Adrenal gland (tissue), 12 donors: Measurements from ENCODE around the gene MDFIC2. TPM values are rescaled to one million over a fixed set of nuclear protein-coding genes. Genes with fewer than 3 reads are reported as not detected.

ENCODE experiments used
- DNase-seq, 7 donors: peaks; one replicate each; pipeline ENCODE4 v3.0.0-alpha.2; 2019 to 2020
- H3K27ac ChIP-seq, 5 donors: fragments of 200-600 bp; sonication (generic) in 4 of 5; 1 replicate in 3 of 5; 2 replicates in 2 of 5; pipeline versions ENCODE4 v1.5.1 to v1.8.0; 2016 to 2020; ENCODE audit warnings: mild to moderate bottlenecking in 1 of 5
- H3K27me3 ChIP-seq: fragments of 200-600 bp; 2 replicates; pipeline ENCODE4 v1.8.0; 2021
- H3K36me3 ChIP-seq, 2 donors: fragments of 200-600 bp; replicated peaks in 1 of 2; 1 replicate in 1 of 2; 2 replicates in 1 of 2; pipeline versions ENCODE4 v1.5.1 to v1.8.0; 2018 to 2022
- H3K4me1 ChIP-seq, 2 donors: fragments of 200-600 bp; replicated peaks in 1 of 2; 1 replicate in 1 of 2; 2 replicates in 1 of 2; pipeline versions ENCODE4 v1.5.1 to v1.8.0; 2018 to 2021
- H3K4me3 ChIP-seq, 4 donors: fragments of 200-600 bp; sonication (generic) in 3 of 4; one replicate each; pipeline ENCODE4 v1.5.1; 2016 to 2018
- H3K9me3 ChIP-seq, 3 donors: fragments of 200-600 bp; sonication (generic) in 1 of 3; replicated peaks in 1 of 3; 1 replicate in 2 of 3; 2 replicates in 1 of 3; pipeline versions ENCODE4 v1.5.1 to v1.8.0; 2016 to 2021
- CTCF ChIP-seq, 6 experiments: fragments of 450-650 bp in 4 of 6; fragments of 200-600 bp in 2 of 6; sonication (generic) in 1 of 6; IDR thresholded peaks; 1 replicate in 5 of 6; 2 replicates in 1 of 6; pipeline versions ENCODE4 v1.5.1 to v1.8.0; 2016 to 2021; ENCODE audit warnings: antibody characterized with exemption in 6 of 6, mild to moderate bottlenecking in 2 of 6, moderate library complexity in 1 of 6
- POLR2A ChIP-seq, 2 donors: fragments of 450-650 bp; IDR thresholded peaks; one replicate each; pipeline ENCODE4 v1.6.1; 2017; ENCODE audit warnings: antibody characterized with exemption in 2 of 2, mild to moderate bottlenecking in 2 of 2, moderate library complexity in 1 of 2
- whole genome bisulfite sequencing, 4 donors: extraction: QIAGEN DNeasy Blood & Tissue Kit in 2 of 4; methylation state at CpG; one replicate each; pipeline versions ENCODE4 v1.1.5 to v1.1.7; 2013 to 2017; 5-methylcytosine and 5-hydroxymethylcytosine counted together
- intact Hi-C, 2 donors: fragments of 100-400 bp; cut with DNase I; formaldehyde crosslinking; loops; one replicate each; pipeline versions ENCODE4 v1.14.1 to v1.15.0; 2022 to 2023
- polyA plus RNA-seq, 3 donors: library from polyadenylated mRNA; stranded (reverse); fragments of 200-250 nt in 2 of 3; fragments of 350-450 nt in 1 of 3; fragmentation: Illumina TruSeq in 1 of 3; extraction: RNeasy Lipid Tissue Mini Kit (QIAGEN cat#74804) in 1 of 3; gene quantifications; one replicate each; pipeline ENCODE4 v1.2.3, GENCODE V29; 2013 to 2014
- total RNA-seq, 9 donors: library from RNA; depleted of rRNA in 4 of 9; stranded (reverse); fragments of >200 nt in 4 of 9; fragments of 120-200 nt in 1 of 9; fragmentation: NEBNext Ultra II Directional in 1 of 9; extraction: Animal tissue kit (Norgen Biotek cat#: 25700) in 1 of 9; gene quantifications; one replicate each; pipeline versions ENCODE4 v1.1.0 to v1.2.4, GENCODE V29; 2013 to 2023
- donor health status: healthy with polysubstance abuse.
- donor health status: Bipolar disorder and iron deficiency.
- donor health status: DM: yes; HTN: yes; CAD: no.
- donor health status: DM: no; HTN: no; CAD: no.
- donor health status: DM: no; HTN: no; CAD: no.
- donor health status: DM: yes; HTN: yes; CAD: no.

Gene MDFIC2
- total and polyA plus RNA-seq, 12 donors, result not detected

GRCh38 chr3:70310809-70311208 is 1.6 kb downstream of the MDFIC2 start:
- WGBS, 4 donors, result 82 to 97% (median 96%) methylated on average over 1 of the region's 1 CpG
- no peaks in the 10 kb centered on the region for H3K4me1 ChIP-seq

DNA sequence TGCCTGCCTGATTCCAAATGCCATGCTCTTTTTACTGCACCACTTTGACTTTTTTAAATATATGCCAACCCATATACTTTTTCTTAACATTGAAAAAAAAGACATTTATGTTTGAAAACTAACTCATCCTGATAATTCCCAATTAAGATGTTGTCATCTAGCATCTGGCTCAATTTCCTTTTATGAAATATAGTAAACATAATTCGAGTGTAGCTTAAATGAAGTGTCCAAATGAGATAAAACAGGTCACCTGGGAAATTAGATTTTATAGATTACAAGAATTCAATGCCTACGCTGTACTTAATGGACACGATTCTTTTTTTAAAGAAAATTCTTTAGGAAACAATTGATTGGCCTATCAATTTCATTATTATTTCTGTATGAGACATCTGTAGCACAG is 2.8 kb downstream of the MDFIC2 start:
- WGBS, 4 donors, result 57 to 70% (median 65%) methylated on average over 3 of the region's 3 CpGs
- Histone ChIP-seq H3K9me3 (no peaks in the 10 kb centered on the region), H3K4me3 (no peak overlapping the region), H3K36me3 (no peaks in the 10 kb centered on the region), H3K27ac (no peak overlapping the region), H3K27me3 (no peaks in the 10 kb centered on the region), H3K4me1 (no peaks in the 10 kb centered on the region)
- no peak for TF ChIP-seq POLR2A (IDR thresholded peaks at IDR 0.05)
- TF ChIP-seq CTCF (IDR thresholded peaks at IDR 0.05), result no peak
- intact Hi-C loops, result no loop called here
- no peak for DNase-seq

More at GRCh38 chr3:70310809-70311208, 1.6 kb downstream of the MDFIC2 start:
- H3K36me3 ChIP-seq, result no peaks in the 10 kb centered on the region
- TF ChIP-seq CTCF (IDR thresholded peaks at IDR 0.05), result no peak
- no peak for TF ChIP-seq POLR2A (IDR thresholded peaks at IDR 0.05)
- no peaks in the 10 kb centered on the region for H3K27me3 ChIP-seq
- H3K27ac ChIP-seq, result no peak overlapping the region
- intact Hi-C loops, result no loop called here
- no peak for DNase-seq
- H3K4me3 ChIP-seq, result no peak overlapping the region
- H3K9me3 ChIP-seq, result no peaks in the 10 kb centered on the region

GRCh38 chr3:70308760-70309159 is 3.7 kb downstream of the MDFIC2 start:
- Histone ChIP-seq H3K36me3 (no peaks in the 10 kb centered on the region), H3K4me3 (no peak overlapping the region), H3K27ac (no peak overlapping the region), H3K4me1 (no peaks in the 10 kb centered on the region), H3K9me3 (no peaks in the 10 kb centered on the region), H3K27me3 (no peaks in the 10 kb centered on the region)
- intact Hi-C loops, result no loop called here
- DNase-seq, result no peak
- WGBS, 4 donors, result 37 to 52% (median 44%) methylated on average over 3 of the region's 3 CpGs
- TF ChIP-seq CTCF (IDR thresholded peaks at IDR 0.05) (no peak), POLR2A (IDR thresholded peaks at IDR 0.05) (no peak)

GRCh38 chr3:70306736-70307135 is 5.7 kb downstream of the MDFIC2 start:
- Histone ChIP-seq H3K4me3 (no peak overlapping the region), H3K9me3 (no peaks in the 10 kb centered on the region), H3K27me3 (no peaks in the 10 kb centered on the region), H3K27ac (no peak overlapping the region), H3K36me3 (no peaks in the 10 kb centered on the region), H3K4me1 (no peaks in the 10 kb centered on the region)
- intact Hi-C loops, result no loop called here
- DNase-seq, result no peak
- no peak for TF ChIP-seq CTCF (IDR thresholded peaks at IDR 0.05)
- TF ChIP-seq POLR2A (IDR thresholded peaks at IDR 0.05), result no peak
